ENCODE data around the gene SNX19. TPM values are rescaled to one million over a fixed set of nuclear protein-coding genes. Genes with fewer than 3 reads are reported as not detected.

Gene SNX19
- total and polyA plus RNA-seq, 2 of the 4 experiments (the other 2 are of a cell fraction), result 35.9 to 113 TPM

DNA sequence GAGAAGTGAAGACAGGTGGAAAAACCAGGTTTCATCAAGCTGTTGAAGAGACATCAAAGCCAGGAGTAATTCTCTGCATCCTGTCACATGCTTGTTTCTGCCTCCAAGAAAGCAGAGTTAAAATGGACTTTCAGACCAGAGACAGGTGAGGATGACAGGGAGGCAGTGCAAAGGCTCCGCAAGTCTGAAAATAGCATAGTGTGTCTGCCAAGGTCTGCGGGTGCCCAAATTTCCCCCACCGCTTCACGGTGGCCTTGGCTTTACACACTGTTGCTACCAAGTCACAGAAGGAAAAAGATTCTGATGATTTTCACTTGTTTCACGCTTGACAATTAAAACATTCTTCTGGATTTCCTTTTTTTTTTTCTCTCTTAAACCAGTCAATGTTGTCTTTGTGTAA, 44.2 kb downstream of the SNX19 start:
- no peaks in the 10 kb centered on the region for H3K27me3 ChIP-seq (ENCODE audit: control insufficient read depth, insufficient read depth, low read length)
- dilution Hi-C loops (cut with HindIII; ENCODE audit: low sequenced_read_pairs, unreplicated experiment) (loop anchor here (25.0 kb wide), 1 partner anchor 435 kb away; the partner anchor contains the start of genes ADAMTS15 and ADAMTS8), in situ Hi-C loops (cut with MboI; ENCODE audit: low sequenced_read_pairs) (no loop called here), intact Hi-C loops (cut with micrococcal nuclease) (no loop called here)
- H2BK20ac ChIP-seq (ENCODE audit: low read depth, low read length), result no peak overlapping the region
- H3K9me3 ChIP-seq (ENCODE audit: control insufficient read depth, insufficient read depth, low read length), result no peaks in the 10 kb centered on the region
- POLR2A ChIA-PET (ENCODE audit: unreplicated experiment), result no interaction called here
- TF ChIP-seq MAFK (IDR thresholded peaks at IDR 0.05; ENCODE audit: low read depth, low read length) (no peak), MAZ (IDR thresholded peaks at IDR 0.05; ENCODE audit: borderline replicate concordance, low read depth, low read length) (no peak), RAD21 (IDR thresholded peaks at IDR 0.05; ENCODE audit: low read length) (no peak), POLR2A (IDR thresholded peaks at IDR 0.05; ENCODE audit: low read depth, low read length) (no peak), CEBPB (IDR thresholded peaks at IDR 0.05; ENCODE audit: low read depth, low read length) (no peak), BHLHE40 (IDR thresholded peaks at IDR 0.05; ENCODE audit: low read depth, low read length) (no peak), SMC3 (IDR thresholded peaks at IDR 0.05; ENCODE audit: low read depth, low read length) (no peak)
- TF ChIP-seq, protein P1, sequence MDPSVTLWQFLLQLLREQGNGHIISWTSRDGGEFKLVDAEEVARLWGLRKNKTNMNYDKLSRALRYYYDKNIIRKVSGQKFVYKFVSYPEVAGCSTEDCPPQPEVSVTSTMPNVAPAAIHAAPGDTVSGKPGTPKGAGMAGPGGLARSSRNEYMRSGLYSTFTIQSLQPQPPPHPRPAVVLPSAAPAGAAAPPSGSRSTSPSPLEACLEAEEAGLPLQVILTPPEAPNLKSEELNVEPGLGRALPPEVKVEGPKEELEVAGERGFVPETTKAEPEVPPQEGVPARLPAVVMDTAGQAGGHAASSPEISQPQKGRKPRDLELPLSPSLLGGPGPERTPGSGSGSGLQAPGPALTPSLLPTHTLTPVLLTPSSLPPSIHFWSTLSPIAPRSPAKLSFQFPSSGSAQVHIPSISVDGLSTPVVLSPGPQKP (IDR thresholded peaks at IDR 0.05; ENCODE audit: borderline replicate concordance, low read depth, low read length), result no peak
- TF ChIP-seq, protein P2, sequence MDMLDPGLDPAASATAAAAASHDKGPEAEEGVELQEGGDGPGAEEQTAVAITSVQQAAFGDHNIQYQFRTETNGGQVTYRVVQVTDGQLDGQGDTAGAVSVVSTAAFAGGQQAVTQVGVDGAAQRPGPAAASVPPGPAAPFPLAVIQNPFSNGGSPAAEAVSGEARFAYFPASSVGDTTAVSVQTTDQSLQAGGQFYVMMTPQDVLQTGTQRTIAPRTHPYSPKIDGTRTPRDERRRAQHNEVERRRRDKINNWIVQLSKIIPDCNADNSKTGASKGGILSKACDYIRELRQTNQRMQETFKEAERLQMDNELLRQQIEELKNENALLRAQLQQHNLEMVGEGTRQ (IDR thresholded peaks at IDR 0.05; ENCODE audit: low read depth, low read length), result no peak
- no peak for DNase-seq
- H3K14ac ChIP-seq (replicated peaks; ENCODE audit: low read depth, low read length), result no peak overlapping the region
- H4K20me1 ChIP-seq (ENCODE audit: insufficient read depth, low read length), result peaks cover 4% of the 10 kb centered on the region; the same call in 1 of the 2 replicates
- H3K4me1 ChIP-seq (ENCODE audit: control insufficient read depth, insufficient read depth, low read length), result peaks cover 7% of the 10 kb centered on the region
- peaks cover 21% of the 10 kb centered on the region for H3K36me3 ChIP-seq (ENCODE audit: control insufficient read depth, insufficient read depth, low read length)
- WGBS, 2 experiments (ENCODE audit: extremely low coverage in 2 of 2, insufficient read length in 1 of 2), result no CpG with 5 or more reads among the region's 5 CpGs
- no peak overlapping the region for H3K4me2 ChIP-seq (ENCODE audit: low read depth, low read length)
- ATAC-seq (ENCODE audit: low read depth), result no peak
- no peak overlapping the region for H2AK9ac ChIP-seq (replicated peaks; ENCODE audit: low read depth, low read length, poor library complexity)
- no peak overlapping the region for H2AFZ ChIP-seq (replicated peaks; ENCODE audit: low read length, poor library complexity)
- H4K91ac ChIP-seq (ENCODE audit: insufficient read depth, low read depth, low read length), result no peak overlapping the region
- H2BK120ac ChIP-seq (ENCODE audit: low read depth, low read length), result no peak overlapping the region
- no peak overlapping the region for H3K4ac ChIP-seq (ENCODE audit: low read depth, low read length)
- CTCF ChIA-PET, result interaction anchor here (1.6 kb wide), 1 partner anchor 10 kb away, joined by 5 read pairs; no protein-coding TSS in a partner anchor
- no peak overlapping the region for H2AK5ac ChIP-seq (ENCODE audit: low read depth, low read length)
- H3K79me1 ChIP-seq (ENCODE audit: low read depth in 1 of 2, low read length in 2 of 2), result peaks cover 0 to 11% of the 10 kb centered on the region in 2 experiments; a peak in 2 of 4 replicates
- H3K27ac ChIP-seq (ENCODE audit: insufficient read depth, low read length), result no peak overlapping the region
- no peak overlapping the region for H4K8ac ChIP-seq (ENCODE audit: low read depth in 2 of 2, low read length in 2 of 2)
- H3K18ac ChIP-seq (ENCODE audit: low read depth, low read length), result no peak overlapping the region
- H3K56ac ChIP-seq (ENCODE audit: extremely low read depth, insufficient read depth, low read length), result no peak overlapping the region
- no peak overlapping the region for H2BK5ac ChIP-seq (ENCODE audit: low read depth, low read length, poor library complexity, severe bottlenecking)
- no peak overlapping the region for H3K23ac ChIP-seq (ENCODE audit: low read depth, low read length)
- H3K4me3 ChIP-seq (ENCODE audit: insufficient read depth, low read depth, low read length), result no peak overlapping the region
- no TSS peak for BruUV-seq (replicated peaks)
- H2BK15ac ChIP-seq (ENCODE audit: low read depth, low read length), result no peak overlapping the region
- no peak overlapping the region for H4K5ac ChIP-seq (ENCODE audit: low read depth, low read length)
- H3K9me1 ChIP-seq (ENCODE audit: insufficient read depth, low read length), result peaks cover 11% of the 10 kb centered on the region
- no peak overlapping the region for H3K9ac ChIP-seq (ENCODE audit: low read depth, low read length)
